Prostate gland (tissue), 2 donors: ENCODE data around the gene DNM3.

Source experiments
- CTCF ChIP-seq, 4 experiments: fragments of 200-600 bp in 2 of 4; fragments of 450-650 bp in 2 of 4; sonication (generic) in 2 of 4; IDR thresholded peaks; 1 replicate in 3 of 4; 2 replicates in 1 of 4; pipeline ENCODE4 v1.5.1; 2016 to 2019; ENCODE audit warnings: antibody characterized with exemption in 4 of 4, mild to moderate bottlenecking in 2 of 4, moderate library complexity in 2 of 4
- POLR2A ChIP-seq: fragments of 450-650 bp; IDR thresholded peaks from one replicate; pipeline ENCODE4 v1.6.1; 2016; ENCODE audit warnings: antibody characterized with exemption, mild to moderate bottlenecking
- POLR2AphosphoS5 ChIP-seq: sonication (generic); formaldehyde crosslinking; IDR thresholded peaks from one replicate; pipeline ENCODE4 v1.6.1; 2017; ENCODE audit warnings: antibody characterized with exemption

GRCh38 chr1:172442843-172443565 is 601.7 kb downstream of the DNM3 start:
- TF ChIP-seq CTCF (IDR thresholded peaks at IDR 0.05) = no peak
- TF ChIP-seq POLR2AphosphoS5 = no peak
- no peak for TF ChIP-seq POLR2A
